Smooth muscle cell (in vitro differentiated cells): ENCODE measurements around the gene MUC5B. TPM values are rescaled to one million over a fixed set of nuclear protein-coding genes. Genes with fewer than 3 reads are reported as not detected.
"Not testable (repeated sequence)": the region's sequence is repeated elsewhere in the genome, so short reads cannot be mapped to it uniquely, and the experiment has no call there.

ENCODE experiments used
- DNase-seq: peaks from one replicate; lab custom pipeline; 2025; ENCODE audit not compliant: unreplicated experiment; lab: John Stamatoyannopoulos, UW
- H2AFZ ChIP-seq: fragments of 200-600 bp; sonication (generic); 2 replicates; pipeline ENCODE4 v1.6.0; 2016; ENCODE audit warnings: antibody characterized with exemption, low read depth, mild to moderate bottlenecking
- H3F3A ChIP-seq: fragments of 200-600 bp; sonication (generic); 2 replicates; pipeline ENCODE4 v1.6.0; 2017; ENCODE audit warnings: antibody characterized with exemption, low read depth
- H3K27ac ChIP-seq: fragments of 200-600 bp; sonication (generic); 2 replicates; pipeline ENCODE4 v1.5.1; 2016; ENCODE audit warnings: low read depth, mild to moderate bottlenecking
- H3K27me3 ChIP-seq: fragments of 200-600 bp; sonication (generic); 2 replicates; pipeline ENCODE4 v1.6.1; 2016; ENCODE audit warnings: low read depth, mild to moderate bottlenecking
- H3K36me3 ChIP-seq: fragments of 200-600 bp; sonication (generic); 2 replicates; pipeline ENCODE4 v1.5.1; 2016; ENCODE audit warnings: low read depth
- H3K4me1 ChIP-seq: fragments of 200-600 bp; sonication (generic); 2 replicates; pipeline ENCODE4 v1.5.1; 2016; ENCODE audit warnings: low read depth
- H3K4me2 ChIP-seq: fragments of 200-600 bp; sonication (generic); 2 replicates; pipeline ENCODE4 v1.6.0; 2016; ENCODE audit warnings: mild to moderate bottlenecking
- H3K4me3 ChIP-seq: fragments of 200-600 bp; sonication (generic); 2 replicates; pipeline ENCODE4 v1.5.1; 2016; ENCODE audit warnings: mild to moderate bottlenecking
- H3K79me2 ChIP-seq: fragments of 200-600 bp; sonication (generic); 2 replicates; pipeline ENCODE4 v1.6.0; 2016; ENCODE audit warnings: low read depth, mild to moderate bottlenecking
- H3K9ac ChIP-seq: fragments of 200-600 bp; sonication (generic); 2 replicates; pipeline ENCODE4 v1.6.0; 2016; ENCODE audit warnings: low read depth
- H3K9me3 ChIP-seq: fragments of 200-600 bp; sonication (generic); replicated peaks from 2 replicates; pipeline ENCODE4 v1.5.1; 2016; ENCODE audit warnings: low read depth
- H4K20me1 ChIP-seq: fragments of 200-600 bp; sonication (generic); 2 replicates; pipeline ENCODE4 v1.6.0; 2016; ENCODE audit warnings: low read depth
- WGBS: methylation state at CpG from one replicate; pipeline ENCODE4 v1.1.7; 2016; ENCODE audit warnings: low lambda C conversion rate; 5-methylcytosine and 5-hydroxymethylcytosine counted together
- polyA plus RNA-seq: library from polyadenylated mRNA; unstranded; fragments of >200 nt; fragmentation: Nextera tagmentation; extraction: Ambion mirVana; gene quantifications from 2 replicates; pipeline ENCODE4 v1.2.1, GENCODE V29; 2016
- total RNA-seq: library from RNA; depleted of rRNA; stranded (reverse); fragments of >200 nt; gene quantifications from 2 replicates; pipeline ENCODE4 v1.2.3, GENCODE V29; 2014
- TF ChIP-seq, protein P1 (sequence below): fragments of 200-600 bp; sonication (generic); IDR thresholded peaks from 2 replicates; pipeline ENCODE4 v1.5.1; 2017; ENCODE audit warnings: borderline replicate concordance, mild to moderate bottlenecking, antibody characterized with exemption; ENCODE audit not compliant: insufficient read depth, poor library complexity, severe bottlenecking

Gene MUC5B
- total RNA-seq (not detected in 2 replicates), polyA plus RNA-seq (0.15 TPM in 1 of 2 replicates, not detected in the other)

DNA sequence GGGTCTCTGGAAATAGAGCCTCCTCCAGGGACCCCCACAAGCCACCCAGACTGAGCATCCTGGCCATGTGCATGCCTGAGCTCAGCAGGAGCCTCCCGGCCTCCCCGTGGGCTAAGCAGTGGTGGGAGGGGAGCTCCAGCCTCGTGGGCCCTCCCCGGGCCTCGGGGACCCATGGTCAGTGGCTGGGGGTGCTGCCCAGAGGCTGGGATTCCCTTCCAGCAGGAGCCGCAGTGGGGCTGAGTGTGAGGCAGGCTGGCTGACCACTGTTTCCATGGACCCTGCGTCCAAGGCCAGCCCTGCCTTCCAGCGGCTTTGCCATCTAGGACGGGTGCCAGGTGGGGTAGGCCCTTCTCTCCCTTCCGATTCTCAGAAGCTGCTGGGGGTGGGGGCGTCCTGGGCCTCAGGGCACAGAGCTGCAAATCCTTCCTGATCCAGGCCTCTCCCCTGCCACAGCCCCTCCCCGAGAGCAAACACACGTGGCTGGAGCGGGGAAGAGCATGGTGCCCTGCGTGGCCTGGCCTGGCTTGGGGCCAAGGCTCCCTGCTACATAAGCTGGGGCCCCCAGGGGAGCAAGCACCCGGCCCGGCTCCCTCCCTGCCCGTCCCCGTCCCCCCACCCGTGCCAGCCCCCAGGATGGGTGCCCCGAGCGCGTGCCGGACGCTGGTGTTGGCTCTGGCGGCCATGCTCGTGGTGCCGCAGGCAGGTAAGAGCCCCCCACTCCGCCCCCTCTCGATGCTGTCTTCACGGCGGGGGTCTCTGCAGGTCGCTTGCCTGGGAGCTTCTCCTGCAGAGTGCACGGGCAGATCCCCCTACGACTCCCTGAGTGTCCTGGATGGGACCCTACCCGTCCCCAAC is at the start of gene MUC5B:
Gene MUC5B, plus strand, starts transcription at position 576 of the 855 bp plus-strand sequence. Its CDS starts 58 bp downstream, at position 634.
- H3K27ac ChIP-seq = no peak within 1 kb of the TSS

DNA sequence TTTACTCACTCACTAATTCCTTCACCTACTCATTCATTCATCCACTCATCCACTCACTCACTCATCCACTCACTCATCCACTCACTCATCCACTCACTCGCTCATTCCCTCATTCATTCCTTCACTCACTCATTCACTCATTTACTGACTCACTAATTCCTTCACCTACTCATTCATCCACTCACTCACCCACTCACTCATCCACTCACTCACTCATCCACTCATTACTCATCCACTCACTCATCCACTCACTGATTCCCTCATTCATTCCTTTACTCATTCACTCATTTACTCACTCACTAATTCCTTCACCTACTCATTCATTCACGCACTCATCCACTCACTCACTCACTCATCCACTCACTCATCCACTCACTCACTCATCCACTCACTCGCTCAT is 49.5 kb upstream of the MUC5B start:
- not testable (repeated sequence) for H3K79me2 ChIP-seq, H3K36me3 ChIP-seq, H3F3A ChIP-seq, H3K4me3 ChIP-seq, H4K20me1 ChIP-seq, H3K9me3 ChIP-seq, H3K27ac ChIP-seq, H3K4me2 ChIP-seq, DNase-seq, H3K27me3 ChIP-seq, H3K9ac ChIP-seq, H3K4me1 ChIP-seq, H2AFZ ChIP-seq
- 90% methylated on average over 3 of the region's 3 CpGs for WGBS

More for the DNA sequence above, at the start of gene MUC5B:
- TF ChIP-seq, protein P1, sequence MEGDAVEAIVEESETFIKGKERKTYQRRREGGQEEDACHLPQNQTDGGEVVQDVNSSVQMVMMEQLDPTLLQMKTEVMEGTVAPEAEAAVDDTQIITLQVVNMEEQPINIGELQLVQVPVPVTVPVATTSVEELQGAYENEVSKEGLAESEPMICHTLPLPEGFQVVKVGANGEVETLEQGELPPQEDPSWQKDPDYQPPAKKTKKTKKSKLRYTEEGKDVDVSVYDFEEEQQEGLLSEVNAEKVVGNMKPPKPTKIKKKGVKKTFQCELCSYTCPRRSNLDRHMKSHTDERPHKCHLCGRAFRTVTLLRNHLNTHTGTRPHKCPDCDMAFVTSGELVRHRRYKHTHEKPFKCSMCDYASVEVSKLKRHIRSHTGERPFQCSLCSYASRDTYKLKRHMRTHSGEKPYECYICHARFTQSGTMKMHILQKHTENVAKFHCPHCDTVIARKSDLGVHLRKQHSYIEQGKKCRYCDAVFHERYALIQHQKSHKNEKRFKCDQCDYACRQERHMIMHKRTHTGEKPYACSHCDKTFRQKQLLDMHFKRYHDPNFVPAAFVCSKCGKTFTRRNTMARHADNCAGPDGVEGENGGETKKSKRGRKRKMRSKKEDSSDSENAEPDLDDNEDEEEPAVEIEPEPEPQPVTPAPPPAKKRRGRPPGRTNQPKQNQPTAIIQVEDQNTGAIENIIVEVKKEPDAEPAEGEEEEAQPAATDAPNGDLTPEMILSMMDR = no peak
- Histone ChIP-seq H3K36me3 (no peaks in the 10 kb centered on the region), H3K4me2 (no peak within 1 kb of the TSS), H2AFZ (no peak within 1 kb of the TSS), H3K9ac (no peak within 1 kb of the TSS), H3K4me3 (no peak within 1 kb of the TSS), H3K79me2 (no peaks in the 10 kb centered on the region), H3F3A (no peaks in the 10 kb centered on the region), H4K20me1 (no peaks in the 10 kb centered on the region), H3K27me3 (no peaks in the 10 kb centered on the region), H3K9me3 (no peaks in the 10 kb centered on the region), H3K4me1 (no peaks in the 10 kb centered on the region)
- no peak for DNase-seq
- 93% methylated on average over 26 of the region's 36 CpGs for WGBS

DNA sequence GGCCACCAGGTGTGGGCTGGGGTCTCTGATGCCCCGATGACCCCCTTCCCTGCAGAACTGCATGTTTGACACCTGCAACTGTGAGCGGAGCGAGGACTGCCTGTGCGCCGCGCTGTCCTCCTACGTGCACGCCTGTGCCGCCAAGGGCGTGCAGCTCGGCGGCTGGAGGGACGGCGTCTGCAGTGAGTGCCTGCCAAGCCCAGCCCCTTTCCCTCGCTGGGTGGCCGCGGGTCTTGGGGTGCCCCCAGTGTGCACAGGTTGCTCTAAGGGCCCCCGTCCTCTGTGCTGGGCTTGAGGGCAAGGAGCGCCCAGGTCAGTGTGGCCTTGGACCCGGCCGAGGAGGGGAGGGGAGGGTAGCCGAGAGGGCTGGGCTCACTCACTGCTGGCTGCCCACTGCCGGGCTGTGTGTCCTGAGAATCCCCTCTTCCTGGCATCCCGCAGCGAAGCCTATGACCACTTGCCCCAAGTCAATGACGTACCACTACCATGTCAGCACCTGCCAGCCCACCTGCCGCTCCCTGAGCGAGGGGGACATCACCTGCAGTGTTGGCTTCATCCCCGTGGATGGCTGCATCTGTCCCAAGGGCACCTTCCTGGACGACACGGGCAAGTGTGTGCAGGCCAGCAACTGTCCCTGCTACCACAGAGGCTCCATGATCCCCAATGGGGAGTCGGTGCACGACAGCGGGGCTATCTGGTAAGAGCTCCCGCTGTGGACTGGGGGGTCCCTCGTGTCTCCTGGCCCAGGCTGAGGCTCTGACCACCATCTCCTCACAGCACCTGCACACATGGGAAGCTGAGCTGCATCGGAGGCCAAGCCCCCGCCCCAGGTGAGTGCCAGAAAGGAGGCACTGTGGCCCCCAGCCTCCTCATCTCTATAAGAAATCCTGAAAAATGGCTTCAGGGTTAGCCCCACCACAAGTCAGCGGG is 48.2 kb upstream of the MUC5B start:
- Histone ChIP-seq H3K27ac (no peak overlapping the region), H3F3A (no peaks in the 10 kb centered on the region), H4K20me1 (no peaks in the 10 kb centered on the region), H3K4me3 (no peak overlapping the region), H3K4me1 (no peaks in the 10 kb centered on the region), H3K79me2 (no peaks in the 10 kb centered on the region), H3K4me2 (no peak overlapping the region), H2AFZ (no peak overlapping the region), H3K27me3 (no peaks in the 10 kb centered on the region), H3K9me3 (no peaks in the 10 kb centered on the region), H3K9ac (no peak overlapping the region), H3K36me3 (no peaks in the 10 kb centered on the region)
- TF ChIP-seq, protein P1 = no peak
- DNase-seq = no peak
- 94% methylated on average over 39 of the region's 39 CpGs for whole genome bisulfite sequencing
